ENCODE results near the gene KRT8. TPM values are rescaled to one million over a fixed set of nuclear protein-coding genes. Genes with fewer than 3 reads are reported as not detected.

KRT8 gene
- total and polyA plus RNA-seq, 4 experiments from 2014 or later: 0.29 to 1.1 (median 0.64) TPM

GRCh38 chr12:52907092-52907810 lies 2.4 kb upstream of the KRT8 start:
- intact Hi-C loops (cut with micrococcal nuclease): no loop called here
- Mint-ChIP-seq H3K4me1 (peaks cover 0 to 5% (median 5%) of the 10 kb centered on the region in 4 donors), H3K36me3 (no peaks in the 10 kb centered on the region), H3K9me3 (no peaks in the 10 kb centered on the region), H3K27me3 (peaks cover 3 to 5% of the 10 kb centered on the region in 2 donors), H3K4me3 (no peak overlapping the region), H3K27ac (peak overlapping the region in 1 of 7 donors; percentile 57)
- Histone ChIP-seq H3K27ac (ENCODE audit: low read depth, low read length) (no peak overlapping the region), H3K27me3 (ENCODE audit: insufficient read depth, low read length) (no peaks in the 10 kb centered on the region), H3K4me3 (ENCODE audit: low read length in 2 of 2) (no peak overlapping the region), H3K4me1 (ENCODE audit: insufficient read depth, low read length) (peaks cover 5% of the 10 kb centered on the region), H3K36me3 (ENCODE audit: insufficient read depth, low read length) (no peaks in the 10 kb centered on the region), H3K9me3 (ENCODE audit: control insufficient read depth in 1 of 2, low read length in 2 of 2) (no peaks in the 10 kb centered on the region)
- DNase-seq: no peak
- ChIA-PET CTCF (ENCODE audit: partially characterized antibody) (no interaction called here), POLR2A (ENCODE audit: partially characterized antibody) (no interaction called here)

GRCh38 chr12:52906191-52906601 lies 1.3 kb upstream of the KRT8 start:
- no peak overlapping the region for H3K4me3 ChIP-seq (ENCODE audit: low read length in 2 of 2)
- H3K9me3 Mint-ChIP-seq: no peaks in the 10 kb centered on the region
- peaks cover 5 to 6% of the 10 kb centered on the region in 2 donors for H3K27me3 Mint-ChIP-seq
- no peaks in the 10 kb centered on the region for H3K9me3 ChIP-seq (ENCODE audit: control insufficient read depth in 1 of 2, low read length in 2 of 2)
- intact Hi-C loops (cut with micrococcal nuclease): no loop called here
- CTCF ChIA-PET (ENCODE audit: partially characterized antibody): no interaction called here
- H3K4me1 ChIP-seq (ENCODE audit: insufficient read depth, low read length): peaks cover 5% of the 10 kb centered on the region
- no peaks in the 10 kb centered on the region for H3K27me3 ChIP-seq (ENCODE audit: insufficient read depth, low read length)
- H3K4me1 Mint-ChIP-seq: peaks cover 0 to 5% (median 5%) of the 10 kb centered on the region in 4 donors
- H3K36me3 Mint-ChIP-seq: no peaks in the 10 kb centered on the region
- DNase-seq: no peak
- no peak overlapping the region for H3K27ac ChIP-seq (ENCODE audit: low read depth, low read length)
- no peak overlapping the region for H3K4me3 Mint-ChIP-seq
- POLR2A ChIA-PET (ENCODE audit: partially characterized antibody): no interaction called here
- H3K36me3 ChIP-seq (ENCODE audit: insufficient read depth, low read length): no peaks in the 10 kb centered on the region
- peak overlapping the region in 2 of 7 donors; percentile 8 to 62 for H3K27ac Mint-ChIP-seq

GRCh38 chr12:52903855-52904508 lies 894 bp downstream of the KRT8 start:
- H3K27ac Mint-ChIP-seq: peak overlapping the region in 4 of 7 donors; percentile 1 to 75 (median 38)
- H3K4me3 ChIP-seq (ENCODE audit: low read length in 2 of 2): no peak overlapping the region

GRCh38 chr12:52903285-52903854 lies 1.5 kb downstream of the KRT8 start:
- H3K27me3 Mint-ChIP-seq: peaks cover 5 to 16% of the 10 kb centered on the region in 2 donors
- no peaks in the 10 kb centered on the region for H3K9me3 Mint-ChIP-seq
- H3K27me3 ChIP-seq (ENCODE audit: insufficient read depth, low read length): no peaks in the 10 kb centered on the region
- peak in 4 of 5 donors; percentile 20 to 45 (median 33) for DNase-seq
- H3K27ac Mint-ChIP-seq: no peak overlapping the region
- intact Hi-C loops (cut with micrococcal nuclease): no loop called here
- H3K9me3 ChIP-seq (ENCODE audit: control insufficient read depth in 1 of 2, low read length in 2 of 2): no peaks in the 10 kb centered on the region
- peaks cover 0 to 5% (median 4%) of the 10 kb centered on the region in 4 donors for H3K4me1 Mint-ChIP-seq
- H3K4me3 ChIP-seq (ENCODE audit: low read length in 2 of 2): peak overlapping the region in 1 of 2 donors; percentile 22
- ChIA-PET POLR2A (ENCODE audit: partially characterized antibody) (no interaction called here), CTCF (ENCODE audit: partially characterized antibody) (interaction anchor here (1.4 to 2.7 kb wide), 2 partner anchors 18 to 77 kb away, joined by 4 to 9 read pairs; no protein-coding TSS in a partner anchor)
- H3K36me3 ChIP-seq (ENCODE audit: insufficient read depth, low read length): no peaks in the 10 kb centered on the region
- H3K27ac ChIP-seq (ENCODE audit: low read depth, low read length): no peak overlapping the region
- no peaks in the 10 kb centered on the region for H3K36me3 Mint-ChIP-seq
- H3K4me1 ChIP-seq (ENCODE audit: insufficient read depth, low read length): peaks cover 5% of the 10 kb centered on the region
- H3K4me3 Mint-ChIP-seq: peak overlapping the region in 7 of 8 donors; percentile 31 to 65 (median 39)

More at GRCh38 chr12:52903855-52904508, 894 bp downstream of the KRT8 start:
- Histone ChIP-seq H3K27me3 (ENCODE audit: insufficient read depth, low read length) (no peaks in the 10 kb centered on the region), H3K9me3 (ENCODE audit: control insufficient read depth in 1 of 2, low read length in 2 of 2) (no peaks in the 10 kb centered on the region), H3K36me3 (ENCODE audit: insufficient read depth, low read length) (no peaks in the 10 kb centered on the region), H3K27ac (ENCODE audit: low read depth, low read length) (no peak overlapping the region), H3K4me1 (ENCODE audit: insufficient read depth, low read length) (peaks cover 5% of the 10 kb centered on the region)
- no peaks in the 10 kb centered on the region for H3K9me3 Mint-ChIP-seq
- peak overlapping the region; percentile 53 to 87 (median 77) for H3K4me3 Mint-ChIP-seq
- ChIA-PET CTCF (ENCODE audit: partially characterized antibody) (interaction anchor here (1.4 to 2.7 kb wide), 2 partner anchors 19 to 77 kb away, joined by 4 to 9 read pairs; no protein-coding TSS in a partner anchor), POLR2A (ENCODE audit: partially characterized antibody) (no interaction called here)
- DNase-seq: peak in 1 of 5 donors; percentile 6
- H3K27me3 Mint-ChIP-seq: peaks cover 5 to 16% of the 10 kb centered on the region in 2 donors
- intact Hi-C loops (cut with micrococcal nuclease): no loop called here
- H3K36me3 Mint-ChIP-seq: no peaks in the 10 kb centered on the region
- peaks cover 0 to 6% (median 5%) of the 10 kb centered on the region in 4 donors for H3K4me1 Mint-ChIP-seq

- ChIA-PET CTCF (ENCODE audit: partially characterized antibody) (interaction anchor here (2.7 kb wide), 1 partner anchor 17 kb away, joined by 9 read pairs; no protein-coding TSS in a partner anchor), POLR2A (ENCODE audit: partially characterized antibody) (no interaction called here)
- DNase-seq: no peak
- intact Hi-C loops (cut with micrococcal nuclease): no loop called here
- Mint-ChIP-seq H3K9me3 (no peaks in the 10 kb centered on the region), H3K4me3 (peak overlapping the region in 3 of 8 donors; percentile 18 to 57 (median 31)), H3K36me3 (no peaks in the 10 kb centered on the region), H3K27ac (no peak overlapping the region), H3K4me1 (peaks cover 0 to 5% (median 3%) of the 10 kb centered on the region in 4 donors), H3K27me3 (peaks cover 5 to 17% of the 10 kb centered on the region in 2 donors)
- Histone ChIP-seq H3K27ac (ENCODE audit: low read depth, low read length) (no peak overlapping the region), H3K27me3 (ENCODE audit: insufficient read depth, low read length) (no peaks in the 10 kb centered on the region), H3K4me3 (ENCODE audit: low read length in 2 of 2) (no peak overlapping the region), H3K4me1 (ENCODE audit: insufficient read depth, low read length) (peaks cover 5% of the 10 kb centered on the region), H3K36me3 (ENCODE audit: insufficient read depth, low read length) (no peaks in the 10 kb centered on the region), H3K9me3 (ENCODE audit: control insufficient read depth in 1 of 2, low read length in 2 of 2) (no peaks in the 10 kb centered on the region)
Measured at GRCh38 chr12:52901715-52902541, 2.9 kb downstream of the KRT8 start.

- Mint-ChIP-seq H3K27me3 (peaks cover 5 to 18% of the 10 kb centered on the region in 2 donors), H3K36me3 (no peaks in the 10 kb centered on the region), H3K27ac (no peak overlapping the region), H3K4me1 (peaks cover 0 to 5% (median 3%) of the 10 kb centered on the region in 4 donors), H3K9me3 (no peaks in the 10 kb centered on the region), H3K4me3 (no peak overlapping the region)
- Histone ChIP-seq H3K27me3 (ENCODE audit: insufficient read depth, low read length) (no peaks in the 10 kb centered on the region), H3K36me3 (ENCODE audit: insufficient read depth, low read length) (no peaks in the 10 kb centered on the region), H3K4me1 (ENCODE audit: insufficient read depth, low read length) (peaks cover 5% of the 10 kb centered on the region), H3K27ac (ENCODE audit: low read depth, low read length) (no peak overlapping the region), H3K9me3 (ENCODE audit: control insufficient read depth in 1 of 2, low read length in 2 of 2) (no peaks in the 10 kb centered on the region), H3K4me3 (ENCODE audit: low read length in 2 of 2) (no peak overlapping the region)
- CTCF ChIA-PET (ENCODE audit: partially characterized antibody): interaction anchor here (2.7 kb wide), 1 partner anchor 16 kb away, joined by 9 read pairs; no protein-coding TSS in a partner anchor
- intact Hi-C loops (cut with micrococcal nuclease): no loop called here
- POLR2A ChIA-PET (ENCODE audit: partially characterized antibody): no interaction called here
- no peak for DNase-seq
Measured at GRCh38 chr12:52900896-52901714, 3.8 kb downstream of the KRT8 start.

Data from CD4-positive, alpha-beta memory T cell (primary cell).